ENCODE results near the gene SRP54.

- no peak for TF ChIP-seq CTCF (IDR thresholded peaks at IDR 0.05; ENCODE audit: low read length)
- TF ChIP-seq EZH2 (IDR thresholded peaks at IDR 0.05; ENCODE audit: borderline replicate concordance, low read length): no peak
Observed at GRCh38 chr14:34971381-34971780, 11.4 kb upstream of the SRP54 start.
